Activated naive CD4-positive, alpha-beta T cell treated with anti-CD3 and anti-CD28 coated beads, Interleukin-2, amount 50 U/mL, for 72 hours (primary cell): Measurements from ENCODE around the gene EPHA6. TPM values are rescaled to one million over a fixed set of nuclear protein-coding genes. Genes with fewer than 3 reads are reported as not detected.

Experiments used
- ATAC-seq, 2 donors: fragments of 150-1000 bp; cut with Tn5 transposase; 2 replicates each; pipeline ENCODE4 v1.10.0; 2021; ENCODE audit warnings: mild to moderate bottlenecking in 2 of 2, moderate library complexity in 2 of 2
- DNase-seq, 2 donors: peaks; one replicate each; pipeline ENCODE4 v3.0.0; 2021 to 2022; ENCODE audit warnings: low spot score in 2 of 2
- H3K27ac Mint-ChIP-seq, 2 donors: one replicate each; pipeline ENCODE4 v1.8.0; 2022; ENCODE audit warnings: mild to moderate bottlenecking in 2 of 2, mixed read lengths in 2 of 2
- H3K36me3 Mint-ChIP-seq, 2 donors: one replicate each; pipeline ENCODE4 v1.8.0; 2022; ENCODE audit warnings: mixed read lengths in 2 of 2
- H3K9me3 Mint-ChIP-seq, 2 donors: one replicate each; pipeline ENCODE4 v1.8.0; 2022; ENCODE audit warnings: mixed read lengths in 2 of 2
- total RNA-seq, 2 donors: library from RNA; stranded (reverse); gene quantifications; one replicate each; pipeline ENCODE4 v1.2.3, GENCODE V29; 2022

The EPHA6 gene
- total RNA-seq, 2 donors from 2014 or later = not detected

- Mint-ChIP-seq H3K9me3 (peaks cover 0 to 6% of the 10 kb centered on the region in 2 donors), H3K36me3 (no peaks in the 10 kb centered on the region), H3K27ac (no peak overlapping the region)
- DNase-seq (no peak), ATAC-seq (no peak)
These were observed 373.4 kb downstream of the EPHA6 start for GRCh38 chr3:97187771-97188170.

GRCh38 chr3:97189835-97190234 is 375.4 kb downstream of the EPHA6 start:
- Mint-ChIP-seq H3K36me3 (no peaks in the 10 kb centered on the region), H3K27ac (no peak overlapping the region), H3K9me3 (peaks cover 7 to 15% of the 10 kb centered on the region in 2 donors)
- ATAC-seq (no peak), DNase-seq (no peak)

GRCh38 chr3:97197083-97197482 is 382.7 kb downstream of the EPHA6 start:
- Mint-ChIP-seq H3K36me3 (peaks cover 0 to 4% of the 10 kb centered on the region in 2 donors), H3K9me3 (peaks cover 13 to 19% of the 10 kb centered on the region in 2 donors), H3K27ac (no peak overlapping the region)
- ATAC-seq (no peak), DNase-seq (no peak)

- DNase-seq (no peak), ATAC-seq (no peak)
- H3K9me3 Mint-ChIP-seq = peaks cover 16 to 21% of the 10 kb centered on the region in 2 donors
- peaks cover 0 to 4% of the 10 kb centered on the region in 2 donors for H3K36me3 Mint-ChIP-seq
- H3K27ac Mint-ChIP-seq = no peak overlapping the region
These were observed 383.4 kb downstream of the EPHA6 start for GRCh38 chr3:97197830-97198229.

GRCh38 chr3:97200387-97200786 is 386.0 kb downstream of the EPHA6 start:
- no peak overlapping the region for H3K27ac Mint-ChIP-seq
- peaks cover 14 to 16% of the 10 kb centered on the region in 2 donors for H3K9me3 Mint-ChIP-seq
- no peak for ATAC-seq
- no peak for DNase-seq
- H3K36me3 Mint-ChIP-seq = peaks cover 0 to 4% of the 10 kb centered on the region in 2 donors

- Mint-ChIP-seq H3K27ac (no peak overlapping the region), H3K36me3 (peaks cover 0 to 4% of the 10 kb centered on the region in 2 donors), H3K9me3 (peaks cover 8 to 10% of the 10 kb centered on the region in 2 donors)
- no peak for DNase-seq
- ATAC-seq = no peak
These were observed 387.4 kb downstream of the EPHA6 start for GRCh38 chr3:97201814-97202213.

- Mint-ChIP-seq H3K27ac (no peak overlapping the region), H3K36me3 (no peaks in the 10 kb centered on the region), H3K9me3 (peaks cover 6 to 7% of the 10 kb centered on the region in 2 donors)
- no peak for ATAC-seq
- no peak for DNase-seq
These were observed 414.6 kb downstream of the EPHA6 start for GRCh38 chr3:97228966-97229365.

- ATAC-seq = no peak
- Mint-ChIP-seq H3K9me3 (peaks cover 10 to 11% of the 10 kb centered on the region in 2 donors), H3K27ac (no peak overlapping the region), H3K36me3 (no peaks in the 10 kb centered on the region)
- DNase-seq = no peak
These were observed 416.1 kb downstream of the EPHA6 start for GRCh38 chr3:97230486-97230885.

- no peak for DNase-seq
- H3K9me3 Mint-ChIP-seq = peaks cover 10 to 11% of the 10 kb centered on the region in 2 donors
- ATAC-seq = no peak
- H3K36me3 Mint-ChIP-seq = no peaks in the 10 kb centered on the region
- no peak overlapping the region for H3K27ac Mint-ChIP-seq
These were observed 418.1 kb downstream of the EPHA6 start for GRCh38 chr3:97232393-97233034.

- Mint-ChIP-seq H3K27ac (no peak overlapping the region), H3K9me3 (peaks cover 4 to 8% of the 10 kb centered on the region in 2 donors), H3K36me3 (no peaks in the 10 kb centered on the region)
- DNase-seq = no peak
- no peak for ATAC-seq
These were observed 420.8 kb downstream of the EPHA6 start for GRCh38 chr3:97235179-97235578.

- DNase-seq = no peak
- Mint-ChIP-seq H3K36me3 (no peaks in the 10 kb centered on the region), H3K9me3 (peaks cover 4 to 8% of the 10 kb centered on the region in 2 donors), H3K27ac (no peak overlapping the region)
- ATAC-seq = no peak
These were observed 421.4 kb downstream of the EPHA6 start for GRCh38 chr3:97235611-97236315.

GRCh38 chr3:97241417-97241816 is 427.0 kb downstream of the EPHA6 start:
- Mint-ChIP-seq H3K27ac (no peak overlapping the region), H3K36me3 (no peaks in the 10 kb centered on the region), H3K9me3 (peaks cover 0 to 4% of the 10 kb centered on the region in 2 donors)
- ATAC-seq = no peak
- DNase-seq = no peak

- DNase-seq (no peak), ATAC-seq (no peak)
These were observed 431.0 kb downstream of the EPHA6 start for GRCh38 chr3:97245201-97245910.

GRCh38 chr3:97256060-97256459 is 441.7 kb downstream of the EPHA6 start:
- no peaks in the 10 kb centered on the region for H3K9me3 Mint-ChIP-seq
- ATAC-seq (no peak), DNase-seq (no peak)
- no peak overlapping the region for H3K27ac Mint-ChIP-seq
- no peaks in the 10 kb centered on the region for H3K36me3 Mint-ChIP-seq

More at GRCh38 chr3:97245201-97245910, 431.0 kb downstream of the EPHA6 start:
- H3K9me3 Mint-ChIP-seq = peaks cover 0 to 4% of the 10 kb centered on the region in 2 donors
- H3K27ac Mint-ChIP-seq = no peak overlapping the region
- H3K36me3 Mint-ChIP-seq = no peaks in the 10 kb centered on the region

- Mint-ChIP-seq H3K9me3 (no peaks in the 10 kb centered on the region), H3K27ac (no peak overlapping the region), H3K36me3 (no peaks in the 10 kb centered on the region)
- ATAC-seq (no peak), DNase-seq (no peak)
These were observed 443.7 kb downstream of the EPHA6 start for GRCh38 chr3:97257942-97258697.

GRCh38 chr3:97259263-97259662 is 444.9 kb downstream of the EPHA6 start:
- Mint-ChIP-seq H3K36me3 (peaks cover 0 to 5% of the 10 kb centered on the region in 2 donors), H3K9me3 (peaks cover 3 to 4% of the 10 kb centered on the region in 2 donors), H3K27ac (no peak overlapping the region)
- no peak for DNase-seq
- ATAC-seq = no peak

- Mint-ChIP-seq H3K36me3 (peaks cover 0 to 5% of the 10 kb centered on the region in 2 donors), H3K9me3 (peaks cover 4 to 5% of the 10 kb centered on the region in 2 donors), H3K27ac (no peak overlapping the region)
- DNase-seq (no peak), ATAC-seq (no peak)
These were observed 449.8 kb downstream of the EPHA6 start for GRCh38 chr3:97264180-97264579.
